PC-3 (cell line): ENCODE measurements around the gene DNAJC28.
"Not testable (repeated sequence)": the region's sequence is repeated elsewhere in the genome, so short reads cannot be mapped to it uniquely, and the experiment has no call there.

Source experiments
- EZH2 ChIP-seq: fragments of 300-600 bp; sonication (generic); IDR thresholded peaks from one replicate; pipeline ENCODE4 v1.6.1; 2017; ENCODE audit warnings: antibody characterized with exemption, mild to moderate bottlenecking, low read length; ENCODE audit not compliant: unreplicated experiment
- EZH2phosphoT487 ChIP-seq: fragments of 300-600 bp; sonication (generic); IDR thresholded peaks from 2 replicates; pipeline ENCODE4 v1.6.1; 2018; ENCODE audit warnings: mild to moderate bottlenecking, antibody characterized with exemption, low read length, borderline replicate concordance
- TF ChIP-seq, protein P1 (sequence below): fragments of 300-600 bp; sonication (generic); conservative IDR thresholded peaks from 2 replicates; pipeline ENCODE4 v1.5.1; 2017; ENCODE audit warnings: antibody characterized with exemption, low read depth, mild to moderate bottlenecking, low read length

- TF ChIP-seq, protein P1, sequence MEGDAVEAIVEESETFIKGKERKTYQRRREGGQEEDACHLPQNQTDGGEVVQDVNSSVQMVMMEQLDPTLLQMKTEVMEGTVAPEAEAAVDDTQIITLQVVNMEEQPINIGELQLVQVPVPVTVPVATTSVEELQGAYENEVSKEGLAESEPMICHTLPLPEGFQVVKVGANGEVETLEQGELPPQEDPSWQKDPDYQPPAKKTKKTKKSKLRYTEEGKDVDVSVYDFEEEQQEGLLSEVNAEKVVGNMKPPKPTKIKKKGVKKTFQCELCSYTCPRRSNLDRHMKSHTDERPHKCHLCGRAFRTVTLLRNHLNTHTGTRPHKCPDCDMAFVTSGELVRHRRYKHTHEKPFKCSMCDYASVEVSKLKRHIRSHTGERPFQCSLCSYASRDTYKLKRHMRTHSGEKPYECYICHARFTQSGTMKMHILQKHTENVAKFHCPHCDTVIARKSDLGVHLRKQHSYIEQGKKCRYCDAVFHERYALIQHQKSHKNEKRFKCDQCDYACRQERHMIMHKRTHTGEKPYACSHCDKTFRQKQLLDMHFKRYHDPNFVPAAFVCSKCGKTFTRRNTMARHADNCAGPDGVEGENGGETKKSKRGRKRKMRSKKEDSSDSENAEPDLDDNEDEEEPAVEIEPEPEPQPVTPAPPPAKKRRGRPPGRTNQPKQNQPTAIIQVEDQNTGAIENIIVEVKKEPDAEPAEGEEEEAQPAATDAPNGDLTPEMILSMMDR: not testable (repeated sequence)
- TF ChIP-seq EZH2phosphoT487, EZH2: not testable (repeated sequence)
Observed at GRCh38 chr21:33507003-33507402, 15.5 kb upstream of the DNAJC28 start.
